Measurements from ENCODE around the gene PHKB.
"Not testable (repeated sequence)": the region's sequence is repeated elsewhere in the genome, so short reads cannot be mapped to it uniquely, and the experiment has no call there.

The PHKB gene

DNA sequence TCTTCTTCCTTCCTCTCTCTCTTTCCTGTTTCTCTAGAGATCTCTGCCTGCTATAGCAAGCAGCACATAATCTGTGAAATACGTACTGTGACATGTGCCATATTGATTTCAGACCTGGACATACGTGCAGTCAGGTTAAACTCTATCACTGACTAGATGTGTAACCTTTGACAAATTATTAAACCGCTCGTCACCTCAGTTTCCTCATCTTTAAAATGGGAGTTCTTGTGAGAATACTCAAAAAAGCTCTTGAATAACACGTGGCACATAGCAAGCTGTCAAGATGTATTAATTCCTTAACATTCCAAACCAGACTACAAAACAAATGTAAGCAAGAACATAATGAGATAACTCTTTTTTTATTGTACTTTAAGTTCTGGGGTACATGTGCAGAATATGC is 170.0 kb downstream of the PHKB start:
- DNase-seq, result no peak

DNA sequence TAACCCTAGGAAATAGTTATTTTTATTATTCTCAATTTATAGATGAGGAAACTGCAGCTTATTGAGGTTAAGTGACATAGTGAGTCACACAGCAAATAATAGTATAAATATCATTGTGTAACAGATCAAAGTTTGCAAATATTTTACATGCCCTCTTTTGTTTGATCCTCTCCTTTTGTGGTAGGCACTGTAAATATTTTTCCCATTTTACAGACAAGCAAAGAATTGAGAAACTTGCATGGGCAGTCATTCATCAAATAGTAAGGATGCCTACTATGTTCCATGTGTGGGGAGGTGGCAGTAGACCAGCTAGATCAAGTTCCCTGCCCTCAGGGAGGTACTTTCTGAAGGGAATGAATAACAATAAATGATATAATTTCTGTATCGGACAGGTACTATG is 173.0 kb downstream of the PHKB start:
- no peak for DNase-seq

DNA sequence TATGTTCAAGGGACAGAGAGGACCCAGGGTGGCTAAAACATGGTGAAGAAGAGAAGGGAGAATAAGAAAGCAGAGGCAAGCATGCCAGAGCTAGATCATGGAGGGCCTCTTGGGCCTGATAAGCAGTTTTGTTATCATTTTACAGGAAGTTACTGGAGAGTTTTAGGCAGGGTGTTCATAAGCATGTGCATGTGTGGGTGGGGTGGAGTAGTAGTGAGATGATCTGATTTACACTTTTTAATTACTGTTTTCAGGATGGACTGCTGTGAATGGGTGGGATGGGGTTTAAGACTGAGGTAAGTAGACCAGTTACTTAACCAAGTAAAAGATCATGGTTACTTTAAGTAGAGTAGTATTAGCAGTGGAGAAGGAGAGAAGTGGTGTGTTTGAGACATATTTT is 173.6 kb downstream of the PHKB start:
- DNase-seq, result no peak

DNA sequence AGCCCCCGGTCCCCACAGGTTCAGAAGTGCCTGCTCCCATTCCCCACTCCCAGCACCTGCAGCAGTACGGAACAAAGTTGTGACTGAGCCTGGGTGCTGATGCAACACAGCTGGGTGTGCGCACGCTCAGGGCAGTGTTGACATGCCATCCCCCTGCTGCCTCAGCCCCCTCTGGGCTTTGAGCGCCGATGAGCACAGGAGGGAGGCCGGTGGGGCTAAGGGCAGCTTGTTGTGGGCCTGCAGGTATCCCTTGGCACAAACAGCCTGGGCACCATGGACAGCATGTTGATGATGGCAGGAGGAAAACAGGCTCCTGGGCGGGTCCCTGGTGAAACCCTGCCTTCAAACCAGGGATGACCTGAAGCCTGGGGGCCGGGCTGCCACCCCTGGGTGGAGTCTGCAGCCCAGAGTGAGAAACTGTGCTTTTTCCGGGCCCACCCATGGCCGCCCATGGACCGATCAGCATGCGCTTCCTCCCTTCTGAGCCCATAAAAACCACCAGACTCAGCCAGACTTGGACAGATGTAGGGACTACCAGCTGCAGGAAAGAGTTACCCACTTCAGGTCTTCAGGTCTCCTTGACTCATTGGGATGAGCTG is 175.5 kb downstream of the PHKB start:
- no peak for DNase-seq

DNA sequence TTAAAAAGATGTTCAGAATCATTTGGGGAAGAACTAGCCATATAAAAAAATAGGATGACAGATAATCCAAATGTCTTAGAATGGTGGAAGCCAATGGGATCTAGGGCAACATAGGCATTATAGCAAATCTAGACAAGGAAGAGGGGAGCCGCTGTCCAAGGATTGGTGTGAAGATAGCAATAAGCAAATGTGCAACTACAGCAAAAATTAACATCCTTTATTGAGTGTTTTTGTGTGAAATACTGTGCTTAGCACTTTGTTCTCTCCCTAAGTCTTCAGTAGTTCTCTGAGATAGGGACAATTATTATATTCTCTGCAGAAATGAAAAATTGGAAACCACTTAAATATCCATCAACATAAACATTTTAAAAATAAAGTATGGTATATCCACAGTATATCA is 177.0 kb downstream of the PHKB start:
- no peak for DNase-seq

DNA sequence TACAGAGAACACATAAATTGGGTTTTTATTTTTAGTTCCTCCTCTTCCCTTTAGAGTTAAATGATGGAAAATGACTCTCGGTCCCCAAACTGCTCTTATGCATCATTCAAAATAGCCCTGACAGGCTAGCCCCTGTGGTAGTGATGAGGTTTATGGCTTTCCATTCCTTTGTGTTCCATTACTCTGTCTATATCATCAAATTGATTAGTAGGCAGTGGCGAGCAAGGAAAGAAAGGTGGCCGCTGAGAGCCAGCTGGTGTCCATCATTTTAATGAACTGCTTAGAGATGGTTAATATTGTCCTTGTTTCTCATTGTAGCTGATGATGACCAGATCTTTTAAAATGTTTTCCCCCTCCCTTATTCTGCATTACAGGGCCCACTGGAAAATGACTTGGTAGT is 179.5 kb downstream of the PHKB start:
- no peak for DNase-seq

DNA sequence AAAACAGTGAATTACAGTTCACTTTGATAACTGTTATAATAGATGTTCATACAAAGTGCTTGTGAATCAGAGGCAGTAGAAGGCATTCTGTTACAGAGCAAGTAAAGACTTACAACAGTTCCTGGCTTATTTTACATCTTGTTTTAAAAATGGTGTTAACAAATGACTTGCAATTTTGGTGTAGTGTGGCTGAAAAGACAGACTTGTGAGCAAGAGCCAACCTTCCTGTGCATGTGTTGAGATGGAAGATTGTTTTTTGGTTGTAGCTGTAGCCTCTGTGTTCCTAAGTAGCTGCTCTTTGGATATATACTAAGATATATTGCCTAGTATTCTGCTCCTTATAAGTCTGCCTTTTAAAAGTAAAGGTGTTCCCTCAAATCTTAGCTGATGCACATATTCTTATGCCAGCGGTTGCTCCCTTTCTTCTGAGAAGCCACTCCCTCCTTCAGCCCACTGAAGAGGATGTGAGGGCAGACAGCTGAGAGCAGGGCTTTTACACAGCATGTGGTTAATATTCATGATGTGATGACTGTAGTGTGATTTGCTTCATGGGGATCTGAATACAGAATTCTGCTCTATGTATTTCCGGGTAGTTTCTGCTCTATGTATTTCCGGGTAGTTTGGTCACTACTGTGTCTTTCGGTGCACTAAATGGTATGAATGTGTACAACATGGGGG is 182.3 kb downstream of the PHKB start:
- DNase-seq, result no peak

DNA sequence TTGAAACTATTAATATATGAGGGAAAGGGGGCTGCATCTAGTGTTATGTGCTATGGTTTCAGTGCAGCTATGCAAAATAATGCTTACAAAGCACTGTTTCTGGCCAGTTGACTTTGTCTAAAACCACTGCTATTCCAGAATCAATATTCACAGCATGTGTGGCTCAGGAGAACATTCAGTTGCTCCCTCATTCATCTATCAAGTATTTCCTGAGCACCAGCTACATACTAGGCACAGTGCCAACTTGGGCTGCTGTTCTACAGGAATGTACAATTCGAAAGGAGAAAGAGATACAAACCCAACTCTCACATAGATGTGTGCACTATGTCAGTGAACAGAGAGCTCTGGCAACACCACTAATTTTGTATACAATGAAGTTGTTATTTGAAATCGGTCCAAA is 183.0 kb downstream of the PHKB start:
- no peak for DNase-seq

DNA sequence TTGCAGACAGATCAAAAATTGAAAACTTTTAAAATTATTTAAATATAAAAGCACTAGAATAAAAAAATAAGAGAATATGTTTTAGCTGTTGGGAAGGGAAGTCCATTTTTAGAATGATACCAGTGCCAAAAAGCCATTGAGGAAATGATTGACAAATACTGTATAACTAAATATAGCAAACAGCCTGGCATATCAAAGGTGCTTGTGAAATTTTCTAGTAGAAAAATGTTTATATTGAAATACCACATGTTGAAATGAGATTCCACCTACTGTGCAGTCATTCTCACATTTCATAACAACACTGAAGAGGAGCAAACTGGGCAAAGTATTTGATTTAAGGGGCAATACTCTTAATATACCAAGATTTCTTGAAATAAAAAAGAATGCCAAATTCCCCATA is 183.5 kb downstream of the PHKB start:
- no peak for DNase-seq

DNA sequence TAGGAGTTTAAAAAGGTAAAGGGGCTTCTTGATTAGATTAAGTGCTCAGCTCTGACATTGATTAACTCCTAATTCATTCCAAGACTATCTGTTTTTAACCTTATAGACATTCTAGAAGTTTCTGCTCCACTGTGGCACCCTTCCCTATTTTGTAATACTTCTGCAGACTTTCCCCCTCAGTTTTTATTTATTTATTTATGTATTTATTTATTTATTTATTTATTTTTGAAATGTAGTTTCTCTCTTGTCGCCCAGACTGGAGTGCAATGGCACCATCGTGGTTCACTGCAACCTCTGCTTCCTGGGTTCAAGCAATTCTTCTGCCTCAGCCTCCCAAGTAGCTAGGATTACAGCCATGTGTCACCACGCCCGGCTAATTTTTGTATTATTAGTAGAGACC is 185.8 kb downstream of the PHKB start:
- DNase-seq, result no peak

DNA sequence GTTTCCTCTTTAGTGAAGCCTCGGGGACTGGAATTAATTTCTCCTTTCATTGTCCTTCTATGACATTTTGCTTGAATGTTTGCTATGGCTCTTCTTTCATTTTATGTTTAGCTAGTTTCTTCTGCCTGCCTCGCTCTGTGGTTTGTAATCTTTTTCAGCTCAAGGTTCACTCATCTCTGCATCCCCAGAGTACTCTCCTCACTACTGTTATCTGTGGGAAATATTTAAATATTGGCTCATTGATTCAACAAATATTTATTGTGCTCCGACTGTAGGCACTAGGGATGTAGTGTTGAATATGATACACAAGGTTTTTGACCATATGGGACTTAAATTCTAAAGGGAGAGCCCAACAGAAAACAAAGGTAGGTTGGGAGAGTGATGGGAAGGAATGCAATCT is 195.9 kb downstream of the PHKB start:
- DNase-seq, result no peak

DNA sequence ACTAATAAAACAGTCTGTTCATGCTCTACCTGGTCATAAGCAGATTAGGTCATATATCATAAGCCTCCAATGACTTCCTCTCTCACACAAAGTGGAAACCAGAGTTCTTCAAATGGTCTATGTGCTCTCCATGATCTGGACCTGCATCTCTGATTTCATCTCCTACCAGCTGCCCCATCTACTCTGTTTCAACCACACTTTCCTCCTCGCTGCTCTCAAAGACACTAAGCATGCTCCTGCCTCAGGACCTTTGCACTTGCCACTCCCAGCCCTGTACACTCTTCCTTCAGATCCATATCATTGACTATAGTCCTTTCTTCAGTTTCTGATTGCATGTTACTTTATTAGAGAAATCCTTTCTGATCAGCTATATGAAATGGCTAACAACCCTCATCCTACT is 196.8 kb downstream of the PHKB start:
- DNase-seq, result no peak

DNA sequence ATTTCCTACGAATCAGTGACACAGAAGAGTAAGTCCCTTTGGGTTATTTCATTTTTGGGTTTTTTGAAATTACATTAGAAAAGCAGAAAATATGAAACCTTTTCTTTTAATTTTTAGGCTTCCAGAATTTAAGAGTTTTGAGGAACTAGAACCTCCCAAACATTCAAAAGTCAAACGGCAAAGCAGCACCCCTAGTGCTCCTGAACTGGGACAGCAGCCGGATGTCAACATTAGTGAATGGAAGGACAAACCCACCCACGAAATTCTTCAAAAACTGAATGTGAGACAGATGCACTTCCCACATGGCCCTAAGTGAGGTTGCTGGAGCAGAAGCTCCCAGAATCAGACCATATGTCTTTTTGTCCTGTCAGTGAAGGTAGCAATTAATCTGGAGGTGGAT is 199.4 kb downstream of the PHKB start:
- peak; percentile 10 for DNase-seq

DNA sequence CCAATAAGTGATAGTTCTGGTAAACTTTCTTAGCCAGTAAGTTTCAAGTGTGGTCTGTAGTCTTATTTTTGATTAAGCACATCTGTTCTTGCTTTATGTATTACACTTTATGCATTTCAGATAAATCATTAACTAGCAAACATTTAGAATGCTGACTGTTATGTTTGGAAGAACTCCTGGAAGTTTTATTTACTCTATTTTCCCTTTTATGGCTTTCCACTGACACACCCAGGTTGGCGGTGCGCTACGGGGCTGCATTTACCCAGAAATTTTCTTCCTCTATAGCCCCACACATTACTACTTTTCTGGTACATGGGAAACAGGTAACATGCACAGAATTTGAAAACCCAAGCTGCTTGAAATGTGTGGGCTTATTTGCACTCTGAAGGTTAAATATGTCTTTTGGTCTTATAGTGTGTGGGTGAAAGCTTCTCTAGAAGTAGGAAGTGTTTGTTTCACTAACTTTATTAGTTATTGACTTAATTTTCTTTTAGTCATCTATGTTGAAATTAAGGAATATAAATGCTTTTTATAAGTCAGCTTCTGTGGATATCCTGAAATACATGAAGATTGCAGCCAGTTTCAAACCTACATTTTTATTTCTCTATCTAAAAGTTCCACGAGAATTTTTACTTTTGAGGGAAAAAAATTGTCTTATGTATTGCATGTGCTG is 203.7 kb downstream of the PHKB start:
- no peak for DNase-seq

DNA sequence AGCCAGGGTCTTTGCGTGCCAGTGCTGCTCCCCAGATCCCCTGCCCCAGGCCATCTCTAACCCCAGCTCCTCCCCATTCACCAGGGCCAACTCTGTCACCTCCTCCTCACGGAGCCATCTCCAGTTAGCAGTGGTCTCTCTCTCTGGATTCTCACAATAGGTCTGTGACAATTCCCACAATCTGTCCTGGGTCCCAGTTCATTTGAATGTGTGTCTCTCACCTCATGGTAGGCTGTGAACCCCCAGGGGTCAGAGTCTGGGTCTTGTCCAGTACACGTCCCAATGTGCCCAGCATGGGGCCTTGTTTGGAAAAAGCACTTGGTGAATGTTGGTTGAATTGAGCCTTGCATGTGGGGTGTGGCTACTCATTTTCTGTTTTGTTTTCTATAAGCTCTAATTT is 205.3 kb downstream of the PHKB start:
- DNase-seq, result no peak

DNA sequence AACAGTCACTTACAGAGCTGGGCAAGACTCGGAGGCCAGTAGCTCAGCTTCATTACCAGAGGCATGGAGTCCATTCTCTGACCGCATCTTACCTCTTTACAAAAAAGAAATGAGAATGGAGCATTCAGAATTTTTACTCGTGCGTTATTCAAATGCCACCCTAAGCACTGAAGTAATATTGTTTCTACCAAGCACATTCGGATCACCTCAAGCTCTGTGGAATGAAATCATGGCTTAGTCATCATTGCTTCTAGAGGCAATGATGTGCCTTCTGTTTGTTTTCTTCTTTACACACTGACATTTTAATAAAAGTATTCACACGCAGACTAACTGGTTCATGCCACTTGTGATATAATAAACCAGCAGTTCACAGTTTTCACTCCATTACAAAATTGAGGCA is 206.8 kb downstream of the PHKB start:
- DNase-seq, result no peak

DNA sequence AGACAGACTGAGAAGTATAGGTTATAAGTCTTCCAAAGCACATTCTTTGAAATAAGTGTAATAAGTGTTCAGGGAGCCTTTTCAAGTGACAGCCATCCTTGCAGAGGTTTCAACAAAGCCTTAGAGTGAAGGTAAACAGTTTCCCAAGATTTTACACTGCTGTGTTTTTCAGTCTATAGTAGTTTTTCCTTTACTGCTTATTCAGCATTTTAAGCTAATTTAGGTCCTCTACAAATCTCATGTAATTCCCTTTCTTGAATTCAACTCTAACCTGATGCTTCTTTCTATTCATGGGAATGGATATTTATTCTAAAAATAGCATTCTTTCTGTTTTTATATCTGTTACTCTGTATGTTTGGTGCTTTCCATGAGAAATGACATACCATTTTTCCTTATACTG is 211.3 kb downstream of the PHKB start:
- DNase-seq, result no peak

DNA sequence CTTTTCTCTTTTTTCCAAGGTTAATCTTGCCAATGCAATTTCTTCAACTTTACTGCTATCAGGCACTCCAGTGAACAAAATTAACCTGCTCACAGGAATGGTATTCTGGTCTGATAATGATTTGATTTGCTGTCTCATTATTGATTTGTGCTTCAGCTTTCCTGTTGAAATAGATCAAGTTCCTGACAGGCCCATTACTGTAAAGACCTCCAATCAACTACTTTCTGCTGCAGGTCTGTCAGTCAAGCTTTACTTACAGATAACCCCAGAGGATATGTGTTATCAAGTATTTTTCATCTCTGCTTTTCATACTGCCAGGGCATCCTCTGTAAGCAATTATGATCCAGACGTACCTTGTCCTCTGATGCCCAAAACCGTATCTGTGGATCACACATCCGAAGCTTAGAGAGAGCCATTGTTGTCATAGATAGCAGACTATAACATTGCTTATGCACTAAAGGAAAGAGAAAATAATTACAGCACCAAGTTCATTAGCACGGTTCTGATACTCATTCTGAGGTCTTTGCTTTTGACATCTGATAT is 215.6 kb downstream of the PHKB start:
- no peak for DNase-seq

DNA sequence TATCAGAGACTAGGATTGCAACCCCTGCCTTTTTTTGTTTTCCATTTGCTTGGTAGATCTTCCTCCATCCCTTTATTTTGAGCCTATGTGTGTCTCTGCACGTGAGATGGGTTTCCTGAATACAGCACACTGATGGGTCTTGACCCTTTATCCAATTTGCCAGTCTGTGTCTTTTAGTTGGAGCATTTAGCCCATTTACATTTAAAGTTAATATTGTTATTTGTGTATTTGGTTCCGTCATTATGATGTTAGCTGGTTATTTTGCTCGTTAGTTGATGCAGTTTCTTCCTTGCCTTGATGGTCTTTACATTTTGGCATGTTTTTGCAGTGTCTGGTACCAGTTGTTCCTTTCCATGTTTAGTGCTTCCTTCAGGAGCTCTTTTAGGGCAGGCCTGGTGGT is 220.4 kb downstream of the PHKB start:
- not testable (repeated sequence) for DNase-seq

DNA sequence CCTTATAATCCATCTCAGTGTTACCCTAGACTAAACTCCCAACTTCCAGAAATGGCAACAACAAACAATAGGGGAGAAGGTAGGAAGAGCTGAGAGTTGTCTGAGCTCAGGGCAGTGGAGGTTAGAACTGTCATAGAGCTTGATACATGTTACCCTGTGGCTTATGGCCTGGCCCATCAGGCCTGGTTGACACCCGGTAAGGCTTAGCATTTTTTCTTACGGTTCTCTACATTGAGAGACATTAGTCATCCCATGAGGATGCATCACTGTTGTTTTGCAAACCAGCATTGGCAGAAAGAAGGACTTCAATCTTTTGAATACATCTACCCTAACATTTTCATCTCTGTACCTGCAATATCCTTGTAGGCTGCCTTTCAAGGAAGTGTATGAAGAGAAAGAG is 226.6 kb downstream of the PHKB start:
- no peak for DNase-seq

DNA sequence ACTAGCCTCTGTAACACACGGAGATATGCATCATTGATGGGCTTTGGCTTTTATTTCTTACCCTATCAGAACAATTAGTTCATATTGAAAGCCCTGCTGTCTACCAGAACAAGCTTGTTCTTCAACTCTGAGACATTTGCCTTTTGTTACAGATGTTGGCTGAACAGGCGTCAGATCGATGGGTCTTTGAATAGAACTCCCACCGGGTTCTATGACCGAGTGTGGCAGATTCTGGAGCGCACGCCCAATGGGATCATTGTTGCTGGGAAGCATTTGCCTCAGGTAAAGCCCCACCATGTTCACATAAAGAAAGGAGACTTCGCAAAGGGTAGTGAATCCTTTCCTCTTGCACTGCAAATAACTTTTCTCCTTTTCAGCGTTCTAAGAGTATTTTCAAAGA is 232.1 kb downstream of the PHKB start:
- DNase-seq, result no peak

DNA sequence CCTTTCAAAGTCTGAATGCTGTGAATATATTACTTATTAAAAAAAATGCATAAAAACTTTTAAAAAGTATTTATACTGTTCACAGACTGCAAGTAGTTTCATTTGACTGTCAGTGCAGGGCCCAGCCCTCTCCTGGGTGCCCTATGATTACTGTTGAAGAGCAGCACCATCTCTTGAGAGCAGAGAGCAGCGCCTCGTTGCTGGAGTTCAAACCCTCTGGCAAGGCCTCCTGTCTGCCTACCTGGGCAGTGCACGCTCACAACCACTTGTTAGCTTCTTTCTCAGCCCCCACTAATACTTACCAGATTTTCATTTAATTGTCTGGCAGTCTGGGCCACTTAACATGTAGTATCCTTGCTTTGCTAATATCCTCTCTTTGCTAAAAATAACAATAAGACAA is 233.4 kb downstream of the PHKB start:
- no peak for DNase-seq

DNA sequence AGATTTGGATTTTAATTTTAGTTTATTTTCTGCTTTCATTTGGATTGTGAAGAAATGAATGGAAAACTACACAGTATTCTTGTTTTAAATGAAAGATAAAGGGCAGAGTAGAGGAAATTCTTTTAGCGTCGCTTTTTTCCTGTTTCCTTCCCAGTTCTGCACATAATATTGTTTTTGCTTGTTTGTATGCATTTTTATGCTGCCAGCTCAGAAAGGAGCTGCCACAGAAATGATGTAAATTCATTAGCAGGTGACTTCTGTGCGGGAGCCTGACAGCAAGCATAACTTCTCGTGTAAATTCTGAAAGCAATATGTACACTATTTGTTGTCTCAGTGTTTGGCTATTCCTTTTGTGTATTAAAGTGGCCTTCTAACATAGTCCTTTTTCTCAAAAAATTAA is 234.6 kb downstream of the PHKB start:
- no peak for DNase-seq

DNA sequence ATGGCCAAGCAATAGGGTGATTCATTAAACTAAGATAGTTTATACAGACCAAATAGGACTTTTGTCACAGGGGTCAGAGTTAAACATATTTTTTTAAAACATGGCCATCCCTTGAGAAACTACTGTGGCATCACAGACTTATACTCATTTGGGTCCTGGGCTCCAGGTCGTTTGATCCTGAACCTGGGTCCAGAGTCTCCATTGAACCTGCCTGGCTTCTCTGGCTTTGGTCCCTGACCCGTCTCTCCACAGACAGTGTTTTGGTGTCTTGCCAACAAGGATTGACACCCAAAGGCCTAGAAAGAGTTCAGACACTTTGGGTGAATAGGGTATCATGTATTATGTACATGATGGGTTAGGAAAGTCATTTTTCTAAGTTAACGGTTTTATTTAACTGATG is 236.7 kb downstream of the PHKB start:
- DNase-seq, result no peak

DNA sequence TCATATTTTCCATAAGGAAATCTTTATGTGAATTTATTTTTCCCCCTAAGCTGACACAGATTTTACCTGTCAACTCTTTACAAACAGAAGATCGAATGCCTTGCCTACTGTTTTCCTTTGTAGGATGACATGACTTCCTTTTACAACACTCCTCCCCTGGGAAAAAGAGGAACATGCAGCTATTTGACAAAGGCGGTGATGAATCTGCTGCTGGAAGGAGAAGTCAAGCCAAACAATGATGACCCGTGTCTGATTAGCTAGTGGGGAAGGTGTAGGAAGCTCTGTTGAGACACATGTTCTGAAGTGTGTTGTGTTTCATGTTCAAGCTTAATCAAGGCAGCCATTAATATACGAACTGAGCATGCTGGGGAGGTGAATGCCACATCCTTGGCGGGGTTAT is 238.0 kb downstream of the PHKB start:
- no peak for DNase-seq

Measured in NCI-H2171 treated with DMSO at 0.1 percent for 48 hours (cell line).